Astrocyte of the spinal cord (primary cell): Measurements from ENCODE around the gene EVI2A.
A peak's percentile ranks its signal among the peaks of the same experiment; 100 is the strongest.

Source experiments
- DNase-seq: peaks from one replicate; pipeline ENCODE4 v3.0.0; 2011; ENCODE audit warnings: low read depth, low spot score
- H3K4me3 ChIP-seq: 2 replicates; pipeline ENCODE4 v1.5.1; 2011; ENCODE audit warnings: low read depth, mild to moderate bottlenecking, low read length, moderate library complexity
- in situ Hi-C: cut with HindIII; loops from 2 replicates; pipeline ENCODE4 v1.10.0; 2017; ENCODE audit warnings: low sequenced_read_pairs
- TF ChIP-seq, protein P1 (sequence below): IDR thresholded peaks from 2 replicates; pipeline ENCODE4 v1.5.1; 2012; ENCODE audit warnings: low read depth, mild to moderate bottlenecking, low read length, inconsistent platforms

The EVI2A gene

GRCh38 chr17:31321481-31321880, at the start of gene EVI2A:
Gene EVI2A, minus strand, starts transcription at chr17:31321622. Its CDS starts 2,609 bp downstream, at chr17:31319013.
- TF ChIP-seq, protein P1, sequence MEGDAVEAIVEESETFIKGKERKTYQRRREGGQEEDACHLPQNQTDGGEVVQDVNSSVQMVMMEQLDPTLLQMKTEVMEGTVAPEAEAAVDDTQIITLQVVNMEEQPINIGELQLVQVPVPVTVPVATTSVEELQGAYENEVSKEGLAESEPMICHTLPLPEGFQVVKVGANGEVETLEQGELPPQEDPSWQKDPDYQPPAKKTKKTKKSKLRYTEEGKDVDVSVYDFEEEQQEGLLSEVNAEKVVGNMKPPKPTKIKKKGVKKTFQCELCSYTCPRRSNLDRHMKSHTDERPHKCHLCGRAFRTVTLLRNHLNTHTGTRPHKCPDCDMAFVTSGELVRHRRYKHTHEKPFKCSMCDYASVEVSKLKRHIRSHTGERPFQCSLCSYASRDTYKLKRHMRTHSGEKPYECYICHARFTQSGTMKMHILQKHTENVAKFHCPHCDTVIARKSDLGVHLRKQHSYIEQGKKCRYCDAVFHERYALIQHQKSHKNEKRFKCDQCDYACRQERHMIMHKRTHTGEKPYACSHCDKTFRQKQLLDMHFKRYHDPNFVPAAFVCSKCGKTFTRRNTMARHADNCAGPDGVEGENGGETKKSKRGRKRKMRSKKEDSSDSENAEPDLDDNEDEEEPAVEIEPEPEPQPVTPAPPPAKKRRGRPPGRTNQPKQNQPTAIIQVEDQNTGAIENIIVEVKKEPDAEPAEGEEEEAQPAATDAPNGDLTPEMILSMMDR = no peak
- in situ Hi-C loops = no loop called here
- DNase-seq = peak; percentile 90
- peak within 1 kb of the TSS; percentile 21 for H3K4me3 ChIP-seq

GRCh38 chr17:31369266-31369665, 47.8 kb upstream of the EVI2A start:
- peak; percentile 57 for DNase-seq
- H3K4me3 ChIP-seq = no peak overlapping the region
- in situ Hi-C loops = no loop called here
- TF ChIP-seq, protein P1 = no peak

DNA sequence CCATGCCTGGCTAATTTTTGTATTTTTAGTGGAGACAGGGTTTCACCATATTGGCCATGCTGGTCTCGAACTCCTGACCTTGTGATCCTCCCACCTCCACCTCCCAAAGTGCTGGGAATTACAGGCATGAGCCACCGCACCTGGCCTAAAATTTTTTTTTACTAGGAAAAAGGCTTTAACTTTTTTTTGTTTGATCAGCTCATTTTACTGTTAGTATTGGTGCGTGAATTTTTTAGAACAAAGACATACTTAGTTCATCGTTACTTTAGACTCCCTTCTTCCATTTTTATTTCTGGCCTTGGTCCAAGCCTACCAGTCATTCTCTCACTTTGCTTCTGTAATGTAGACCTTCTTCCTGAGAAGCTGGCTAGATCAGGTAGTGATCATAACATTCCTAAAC, 44.7 kb upstream of the EVI2A start:
- H3K4me3 ChIP-seq = no peak overlapping the region
- TF ChIP-seq, protein P1 = no peak
- in situ Hi-C loops = no loop called here
- no peak for DNase-seq

- no peak for DNase-seq
- TF ChIP-seq, protein P1 = no peak
- H3K4me3 ChIP-seq = no peak overlapping the region
- in situ Hi-C loops = no loop called here
These were observed 42.6 kb upstream of the EVI2A start for GRCh38 chr17:31364012-31364411.

GRCh38 chr17:31357839-31358394, 36.5 kb upstream of the EVI2A start:
- in situ Hi-C loops = no loop called here

GRCh38 chr17:31357091-31357490, 35.7 kb upstream of the EVI2A start:
- no peak overlapping the region for H3K4me3 ChIP-seq
- DNase-seq = no peak
- in situ Hi-C loops = no loop called here
- TF ChIP-seq, protein P1 = no peak

More at GRCh38 chr17:31357839-31358394, 36.5 kb upstream of the EVI2A start:
- no peak overlapping the region for H3K4me3 ChIP-seq
- TF ChIP-seq, protein P1 = no peak
- DNase-seq = no peak
